Loucy (cell line): Measurements from ENCODE around the gene WNT2B.

Experiments
- H2AFZ ChIP-seq: fragments of 200-600 bp; sonication (generic); 2 replicates; pipeline ENCODE4 v1.6.0; 2016; ENCODE audit warnings: antibody characterized with exemption, mild to moderate bottlenecking, low read length, moderate library complexity
- H3F3A ChIP-seq: fragments of 200-600 bp; 2 replicates; pipeline ENCODE4 v1.6.0; 2016; ENCODE audit warnings: antibody characterized with exemption, low read depth, mild to moderate bottlenecking
- H3K27me3 ChIP-seq: fragments of 200-600 bp; sonication (generic); 2 replicates; pipeline ENCODE4 v1.6.1; 2014; ENCODE audit warnings: low read length, mild to moderate bottlenecking; ENCODE audit not compliant: insufficient read depth, poor library complexity, severe bottlenecking
- H3K36me3 ChIP-seq: fragments of 200-600 bp; sonication (generic); 2 replicates; pipeline ENCODE4 v1.6.1; 2016; ENCODE audit warnings: low read length; ENCODE audit not compliant: insufficient read depth
- H3K4me1 ChIP-seq: fragments of 200-600 bp; sonication (generic); 2 replicates; pipeline ENCODE4 v1.5.1; 2014; ENCODE audit warnings: low read length, mild to moderate bottlenecking; ENCODE audit not compliant: insufficient read depth, poor library complexity, severe bottlenecking
- H3K4me2 ChIP-seq: fragments of 200-600 bp; sonication (generic); 2 replicates; pipeline ENCODE4 v1.6.0; 2014; ENCODE audit warnings: antibody characterized with exemption, low read length, low read depth, mild to moderate bottlenecking; ENCODE audit not compliant: poor library complexity, severe bottlenecking
- H3K4me3 ChIP-seq: fragments of 200-600 bp; sonication (generic); 2 replicates; pipeline ENCODE4 v1.5.1; 2014; ENCODE audit warnings: low read length, mild to moderate bottlenecking, mixed read lengths; ENCODE audit not compliant: poor library complexity, severe bottlenecking
- H3K79me2 ChIP-seq: fragments of 200-600 bp; sonication (generic); 2 replicates; pipeline ENCODE4 v1.6.1; 2014; ENCODE audit warnings: low read length; ENCODE audit not compliant: insufficient read depth
- H3K9ac ChIP-seq: fragments of 200-600 bp; sonication (generic); 2 replicates; pipeline ENCODE4 v1.6.0; 2014; ENCODE audit warnings: mild to moderate bottlenecking, low read depth, low read length, moderate library complexity; ENCODE audit not compliant: poor library complexity, severe bottlenecking
- H3K9me2 ChIP-seq: fragments of 200-600 bp; sonication (generic); replicated peaks from 2 replicates; pipeline ENCODE4 v1.6.1; 2016; ENCODE audit warnings: low read depth, low read length, mixed read lengths
- H3K9me3 ChIP-seq: fragments of 200-600 bp; sonication (generic); 2 replicates; pipeline ENCODE4 v1.6.1; 2014; ENCODE audit warnings: mild to moderate bottlenecking, antibody characterized with exemption, low read length, low read depth; ENCODE audit not compliant: insufficient read depth
- H4K20me1 ChIP-seq: fragments of 200-600 bp; sonication (generic); 2 replicates; pipeline ENCODE4 v1.6.0; 2014; ENCODE audit warnings: antibody characterized with exemption, low read length, mild to moderate bottlenecking; ENCODE audit not compliant: insufficient read depth, poor library complexity, severe bottlenecking
- CTCF ChIP-seq: fragments of 200-600 bp; sonication (generic); conservative IDR thresholded peaks from 2 replicates; pipeline ENCODE4 v1.5.1; 2014; ENCODE audit warnings: mild to moderate bottlenecking, antibody characterized with exemption, low read length
- EZH2phosphoT487 ChIP-seq: fragments of 200-600 bp; IDR thresholded peaks from 2 replicates; pipeline ENCODE4 v1.6.1; 2018; ENCODE audit warnings: antibody characterized with exemption, mild to moderate bottlenecking, moderate library complexity, borderline replicate concordance

WNT2B gene

GRCh38 chr1:112462953-112463279 lies 45.8 kb upstream of the WNT2B start:
- Histone ChIP-seq H4K20me1 (no peaks in the 10 kb centered on the region), H3K9me3 (no peaks in the 10 kb centered on the region), H3K4me1 (peaks cover 6% of the 10 kb centered on the region), H3K4me2 (no peak overlapping the region), H3K9ac (no peak overlapping the region), H3K79me2 (no peaks in the 10 kb centered on the region), H3K36me3 (peaks cover 9% of the 10 kb centered on the region; the same call in 1 of the 2 replicates), H2AFZ (no peak overlapping the region), H3K4me3 (no peak overlapping the region), H3K9me2 (no peaks in the 10 kb centered on the region), H3F3A (no peaks in the 10 kb centered on the region), H3K27me3 (no peaks in the 10 kb centered on the region)
- no peak for TF ChIP-seq CTCF
- no peak for TF ChIP-seq EZH2phosphoT487

- no peaks in the 10 kb centered on the region for H3K27me3 ChIP-seq
- H4K20me1 ChIP-seq: no peaks in the 10 kb centered on the region
- H3K4me2 ChIP-seq: no peak overlapping the region
- no peaks in the 10 kb centered on the region for H3K36me3 ChIP-seq
- no peaks in the 10 kb centered on the region for H3F3A ChIP-seq
- no peak overlapping the region for H2AFZ ChIP-seq
- no peak overlapping the region for H3K4me3 ChIP-seq
- no peak for TF ChIP-seq CTCF
- TF ChIP-seq EZH2phosphoT487: no peak
- peaks cover 6% of the 10 kb centered on the region for H3K4me1 ChIP-seq
- H3K79me2 ChIP-seq: no peaks in the 10 kb centered on the region
- H3K9me3 ChIP-seq: no peaks in the 10 kb centered on the region
- H3K9ac ChIP-seq: no peak overlapping the region
- no peaks in the 10 kb centered on the region for H3K9me2 ChIP-seq
These were observed 44.3 kb upstream of the WNT2B start for GRCh38 chr1:112464501-112464900.

GRCh38 chr1:112465122-112465521 lies 43.6 kb upstream of the WNT2B start:
- Histone ChIP-seq H3K4me2 (no peak overlapping the region), H3K79me2 (no peaks in the 10 kb centered on the region), H3K9me2 (no peaks in the 10 kb centered on the region), H3K27me3 (no peaks in the 10 kb centered on the region), H3K9ac (no peak overlapping the region), H3K36me3 (no peaks in the 10 kb centered on the region), H3K9me3 (no peaks in the 10 kb centered on the region), H2AFZ (0 out of 2 replicates have a peak overlapping the region, but pooled peaks have one; percentile 95), H3K4me1 (peaks cover 6% of the 10 kb centered on the region), H3F3A (no peaks in the 10 kb centered on the region), H4K20me1 (no peaks in the 10 kb centered on the region), H3K4me3 (no peak overlapping the region)
- TF ChIP-seq EZH2phosphoT487 (no peak), CTCF (no peak)
